PC-9 (cell line): ENCODE data around the gene TOX2. TPM values are rescaled to one million over a fixed set of nuclear protein-coding genes. Genes with fewer than 3 reads are reported as not detected.

Source experiments
- BruUV-seq: library from RNA; stranded (reverse); fragments of 400-500 nt; replicated peaks from 2 replicates; lab custom pipeline; 2021; lab: Mats Ljungman, UMichigan
- CTCF ChIA-PET: fragments of 300-600 bp; sonication (Branson Sonifier 250); formaldehyde crosslinking; loops from one replicate; lab custom pipeline; 2022; ENCODE audit warnings: antibody characterized with exemption; lab: Charles Lee
- POLR2A ChIA-PET: fragments of 300-600 bp; sonication (Branson Sonifier 250); formaldehyde crosslinking; loops from one replicate; lab custom pipeline; 2022; ENCODE audit warnings: antibody characterized with exemption; ENCODE audit not compliant: unreplicated experiment; lab: Charles Lee
- DNase-seq, 2 experiments: peaks; one replicate each; pipeline versions ENCODE4 v3.0.0 to v3.0.0-alpha.2; 2015 to 2022; ENCODE audit warnings: mixed read lengths in 1 of 2
- H2AFZ ChIP-seq: fragments of 200-600 bp; sonication (generic); 2 replicates; pipeline ENCODE4 v1.8.1; 2017; ENCODE audit warnings: antibody characterized with exemption
- H3F3A ChIP-seq: fragments of 200-600 bp; sonication (generic); 2 replicates; pipeline ENCODE4 v1.8.1; 2017; ENCODE audit warnings: antibody characterized with exemption, mild to moderate bottlenecking, low read depth; ENCODE audit not compliant: insufficient read depth
- H3K27ac ChIP-seq: fragments of 200-600 bp; sonication (generic); 2 replicates; pipeline ENCODE4 v1.6.1; 2016; ENCODE audit warnings: mixed run types
- H3K27me3 ChIP-seq: fragments of 200-600 bp; sonication (generic); 2 replicates; pipeline ENCODE4 v1.6.1; 2016; ENCODE audit warnings: low read depth, mixed run types; ENCODE audit not compliant: insufficient read depth
- H3K36me3 ChIP-seq: fragments of 200-600 bp; sonication (generic); 2 replicates; pipeline ENCODE4 v1.6.1; 2016; ENCODE audit warnings: low read depth, mixed run types
- H3K4me1 ChIP-seq: fragments of 200-600 bp; sonication (generic); replicated peaks from 2 replicates; pipeline ENCODE4 v1.6.1; 2016; ENCODE audit warnings: mixed run types; ENCODE audit not compliant: insufficient read depth
- H3K4me2 ChIP-seq: fragments of 200-600 bp; sonication (generic); 2 replicates; pipeline ENCODE4 v1.6.1; 2017; ENCODE audit warnings: mixed run types
- H3K4me3 ChIP-seq: fragments of 200-600 bp; sonication (generic); 2 replicates; pipeline ENCODE4 v1.6.1; 2016; ENCODE audit warnings: mixed run types
- H3K79me2 ChIP-seq: fragments of 200-600 bp; sonication (generic); 2 replicates; pipeline ENCODE4 v1.6.1; 2017; ENCODE audit warnings: low read depth, mixed run types
- H3K9me2 ChIP-seq: fragments of 200-600 bp; sonication (generic); 2 replicates; pipeline ENCODE4 v1.8.1; 2017; ENCODE audit warnings: mild to moderate bottlenecking; ENCODE audit not compliant: insufficient read depth
- H3K9me3 ChIP-seq: fragments of 200-600 bp; sonication (generic); 2 replicates; pipeline ENCODE4 v1.8.1; 2016; ENCODE audit warnings: low read depth; ENCODE audit not compliant: insufficient read depth
- H4K20me1 ChIP-seq: fragments of 200-600 bp; sonication (generic); 2 replicates; pipeline ENCODE4 v1.8.1; 2017; ENCODE audit not compliant: insufficient read depth
- CTCF ChIP-seq: fragments of 200-600 bp; sonication (generic); conservative IDR thresholded peaks from 2 replicates; pipeline ENCODE4 v1.6.1; 2017; ENCODE audit warnings: mixed run types, antibody characterized with exemption, mild to moderate bottlenecking, moderate library complexity
- EZH2 ChIP-seq: fragments of 200-600 bp; sonication (generic); IDR thresholded peaks from 2 replicates; pipeline ENCODE4 v1.8.0; 2017; ENCODE audit warnings: antibody characterized with exemption, low read depth
- intact Hi-C: fragments of 100-400 bp; cut with micrococcal nuclease; formaldehyde crosslinking; loops from one replicate; pipeline ENCODE4 v1.10.0; 2022; ENCODE audit not compliant: unreplicated experiment
- total RNA-seq: library from RNA; stranded (reverse); gene quantifications from 2 replicates; pipeline ENCODE4 v1.2.3, GENCODE V29; 2021

TOX2 gene
- total RNA-seq, 1 experiment from 2014 or later: 30.1 TPM

DNA sequence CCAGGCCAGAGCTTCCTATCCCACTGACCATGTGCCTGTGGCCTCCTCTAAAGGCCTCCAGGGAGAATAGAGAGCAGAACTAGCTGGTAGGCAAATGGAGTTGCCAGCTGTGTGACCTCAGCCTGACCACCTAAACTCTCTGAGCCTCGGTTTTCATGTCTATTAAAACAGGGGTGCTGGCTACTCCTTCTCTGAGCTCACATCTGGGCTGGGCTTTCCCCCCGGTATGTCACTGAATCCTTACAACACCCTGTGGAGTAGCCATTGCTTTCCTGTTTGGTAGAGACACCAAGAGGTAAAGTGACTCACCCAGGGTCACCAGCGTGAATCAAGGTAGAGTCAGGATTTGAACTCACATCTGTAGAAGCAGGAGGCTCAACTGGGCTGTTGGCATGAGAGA, 140.2 kb downstream of the TOX2 start:
- POLR2A ChIA-PET: no interaction called here
- Histone ChIP-seq H4K20me1 (no peaks in the 10 kb centered on the region), H3K4me3 (no peak overlapping the region), H3K27me3 (no peaks in the 10 kb centered on the region), H2AFZ (no peak overlapping the region), H3K9me3 (no peaks in the 10 kb centered on the region), H3K36me3 (peaks cover 30% of the 10 kb centered on the region; the same call in 1 of the 2 replicates), H3F3A (no peaks in the 10 kb centered on the region), H3K79me2 (no peaks in the 10 kb centered on the region), H3K4me2 (no peak overlapping the region), H3K4me1 (no peaks in the 10 kb centered on the region), H3K9me2 (no peaks in the 10 kb centered on the region), H3K27ac (no peak overlapping the region)
- TF ChIP-seq CTCF (no peak), EZH2 (no peak)
- no peak for DNase-seq
- intact Hi-C loops: no loop called here
- BruUV-seq: no TSS peak
- CTCF ChIA-PET: interaction anchor here (0.5 kb wide), 1 partner anchor 26 kb away, joined by 3 read pairs; no protein-coding TSS in a partner anchor

DNA sequence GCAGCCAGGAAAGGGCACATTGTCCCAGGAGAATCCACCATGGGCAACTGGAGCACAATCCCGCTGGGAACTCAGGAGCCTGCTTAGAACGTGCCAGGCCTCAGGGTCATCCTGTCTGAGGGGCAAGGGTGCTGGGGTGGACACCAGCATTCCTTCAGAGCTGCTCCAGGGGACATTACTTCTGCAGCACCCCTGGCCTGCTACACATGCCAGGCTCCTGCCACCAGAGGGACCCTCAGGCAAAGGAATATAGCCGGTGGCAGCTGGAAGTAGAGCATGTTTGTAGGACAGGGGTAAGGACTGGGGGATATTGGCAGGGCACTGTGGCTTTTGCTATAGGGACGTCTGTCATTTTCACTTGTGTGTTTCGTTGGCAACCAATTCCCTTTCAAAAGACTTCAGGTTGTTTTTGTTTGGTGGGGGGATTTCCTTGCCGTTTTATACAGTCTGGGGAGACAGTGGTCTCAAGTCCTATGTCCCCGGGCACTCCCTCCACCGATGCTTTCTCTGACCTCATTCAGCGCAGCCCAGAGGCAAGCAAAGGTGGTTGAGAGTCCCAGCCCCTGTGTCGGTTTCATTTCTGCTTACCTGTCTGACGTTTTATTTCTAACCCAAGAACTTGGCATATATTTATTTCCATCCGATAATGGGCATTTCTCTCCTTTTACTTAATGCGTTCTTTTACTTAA, 141.5 kb downstream of the TOX2 start:
- Histone ChIP-seq H3K9me2 (no peaks in the 10 kb centered on the region), H3K27me3 (no peaks in the 10 kb centered on the region), H3K36me3 (peaks cover 23% of the 10 kb centered on the region; the same call in 1 of the 2 replicates), H3F3A (no peaks in the 10 kb centered on the region), H3K9me3 (no peaks in the 10 kb centered on the region; the same call in 1 of the 2 replicates), H4K20me1 (no peaks in the 10 kb centered on the region), H3K4me2 (no peak overlapping the region), H3K4me3 (no peak overlapping the region), H3K27ac (no peak overlapping the region), H2AFZ (no peak overlapping the region), H3K79me2 (no peaks in the 10 kb centered on the region), H3K4me1 (no peaks in the 10 kb centered on the region)
- intact Hi-C loops: no loop called here
- DNase-seq: peak in 1 of 2 experiments; percentile 52
- BruUV-seq: no TSS peak
- no peak for TF ChIP-seq EZH2
- peak; percentile 57 for TF ChIP-seq CTCF
- POLR2A ChIA-PET: interaction anchor here (0.6 kb wide), 1 partner anchor 474 kb away, joined by 5 read pairs; no protein-coding TSS in a partner anchor
- CTCF ChIA-PET: interaction anchor here (0.5 kb wide), 1 partner anchor 24 kb away, joined by 3 read pairs; no protein-coding TSS in a partner anchor

DNA sequence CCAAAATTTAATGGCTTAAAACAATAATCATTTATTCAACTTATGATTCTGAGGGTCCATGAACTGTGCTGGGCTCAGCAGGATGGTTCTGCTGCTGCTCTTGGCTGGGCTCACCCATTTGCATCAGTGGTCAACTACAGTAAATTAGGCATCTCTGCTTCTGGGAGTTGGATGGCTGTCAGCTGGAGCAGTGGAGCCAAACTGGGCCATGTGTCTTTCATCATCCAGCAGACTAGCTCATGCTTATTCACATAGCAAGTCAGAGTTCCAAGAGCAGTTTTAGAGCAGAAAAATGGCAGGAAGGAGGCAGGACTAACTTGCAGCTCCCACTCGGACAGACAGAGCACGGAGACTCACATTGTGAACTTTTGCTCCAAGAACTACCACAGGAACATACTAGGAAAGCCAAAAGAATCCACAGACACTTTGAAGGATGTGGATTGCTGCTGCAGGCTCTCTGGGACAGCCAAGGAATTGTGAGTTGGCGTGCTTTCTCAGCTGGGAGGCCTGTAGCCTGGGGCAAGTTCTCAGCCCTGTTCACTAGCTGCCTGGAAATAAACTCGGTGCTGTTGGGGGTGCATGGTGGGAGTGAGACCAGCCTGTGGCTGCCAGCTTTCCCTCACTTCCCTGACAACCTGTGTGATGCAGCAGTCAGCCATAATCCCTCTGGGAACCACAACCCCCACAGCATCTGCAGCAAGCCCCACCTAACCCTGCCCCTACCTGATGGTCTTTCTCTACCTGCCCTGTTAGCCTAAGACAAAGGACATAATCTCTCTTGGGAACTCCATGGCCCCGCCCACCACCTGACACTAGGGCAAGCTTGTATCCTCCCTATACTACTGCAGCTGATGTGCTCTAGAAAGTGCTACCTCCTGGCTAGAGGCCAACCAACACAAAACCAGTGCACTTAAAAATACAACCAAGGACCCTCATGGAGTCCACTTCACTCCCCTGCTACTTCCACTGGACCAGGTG, 143.3 kb downstream of the TOX2 start:
- no peaks in the 10 kb centered on the region; the same call in 1 of the 2 replicates for H3K9me3 ChIP-seq
- intact Hi-C loops: no loop called here

More for the DNA sequence above, 143.3 kb downstream of the TOX2 start:
- H3K4me1 ChIP-seq: no peaks in the 10 kb centered on the region
- H3K4me2 ChIP-seq: no peak overlapping the region
- H3K27ac ChIP-seq: no peak overlapping the region
- H2AFZ ChIP-seq: no peak overlapping the region
- BruUV-seq: no TSS peak
- H3K27me3 ChIP-seq: no peaks in the 10 kb centered on the region
- no peaks in the 10 kb centered on the region for H3K9me2 ChIP-seq
- no peaks in the 10 kb centered on the region for H3F3A ChIP-seq
- no peaks in the 10 kb centered on the region for H3K79me2 ChIP-seq
- H3K36me3 ChIP-seq: peaks cover 23% of the 10 kb centered on the region; the same call in 1 of the 2 replicates
- DNase-seq: no peak
- ChIA-PET POLR2A (no interaction called here), CTCF (no interaction called here)
- no peaks in the 10 kb centered on the region for H4K20me1 ChIP-seq
- no peak overlapping the region for H3K4me3 ChIP-seq
- TF ChIP-seq EZH2 (no peak), CTCF (no peak)
